Lower lobe of right lung (tissue), 2 donors: ENCODE data around the gene EXPH5. TPM values are rescaled to one million over a fixed set of nuclear protein-coding genes. Genes with fewer than 3 reads are reported as not detected.
A peak's percentile ranks its signal among the peaks of the same experiment; 100 is the strongest.

ENCODE experiments used
- ATAC-seq, 2 donors: fragments of 200-7000 bp; cut with Tn5 transposase; one replicate each; pipeline ENCODE4 v1.9.1; 2020 to 2022; ENCODE audit warnings: mild to moderate bottlenecking in 2 of 2, moderate library complexity in 2 of 2
- DNase-seq: peaks from one replicate; pipeline ENCODE4 v3.0.0-alpha.2; 2020
- H3K27ac ChIP-seq: fragments of 200-600 bp; one replicate; pipeline ENCODE4 v1.8.0; 2022
- H3K27me3 ChIP-seq: fragments of 200-600 bp; one replicate; pipeline ENCODE4 v1.8.0; 2022; ENCODE audit warnings: low read depth
- H3K36me3 ChIP-seq: fragments of 200-600 bp; one replicate; pipeline ENCODE4 v1.8.0; 2022; ENCODE audit warnings: mild to moderate bottlenecking
- H3K4me1 ChIP-seq: fragments of 200-600 bp; one replicate; pipeline ENCODE4 v1.8.0; 2022
- H3K4me3 ChIP-seq: fragments of 200-600 bp; one replicate; pipeline ENCODE4 v1.8.0; 2022; ENCODE audit warnings: mild to moderate bottlenecking
- H3K9me3 ChIP-seq: fragments of 200-600 bp; one replicate; pipeline ENCODE4 v1.8.0; 2022
- CTCF ChIP-seq: fragments of 200-600 bp; IDR thresholded peaks from one replicate; pipeline ENCODE4 v1.8.0; 2022; ENCODE audit warnings: antibody characterized with exemption, mild to moderate bottlenecking
- intact Hi-C: fragments of 100-400 bp; cut with DNase I; formaldehyde crosslinking; loops from one replicate; pipeline ENCODE4 v1.11.0; 2022
- total RNA-seq: library from RNA; stranded (reverse); fragmentation: NEBNext Ultra II Directional; extraction: Animal tissue kit (Norgen Biotek cat#: 25700); gene quantifications from one replicate; pipeline ENCODE4 v1.2.1, GENCODE V29; 2021
- donor health status: DM: no; HTN: yes; CAD: no; lungs with severe emphysema.

The EXPH5 gene
- total RNA-seq, 1 donor from 2014 or later = 34.9 TPM

GRCh38 chr11:108534274-108534882 is 59.2 kb downstream of the EXPH5 start:
- Histone ChIP-seq H3K4me3 (no peak overlapping the region), H3K4me1 (peaks cover 11% of the 10 kb centered on the region), H3K9me3 (no peaks in the 10 kb centered on the region), H3K27me3 (no peaks in the 10 kb centered on the region), H3K27ac (no peak overlapping the region), H3K36me3 (no peaks in the 10 kb centered on the region)
- no peak for DNase-seq
- intact Hi-C loops = no loop called here
- TF ChIP-seq CTCF = no peak
- ATAC-seq = peak; percentile 44 to 75

- Histone ChIP-seq H3K27me3 (no peaks in the 10 kb centered on the region), H3K9me3 (no peaks in the 10 kb centered on the region), H3K4me3 (no peak overlapping the region), H3K4me1 (no peaks in the 10 kb centered on the region), H3K36me3 (no peaks in the 10 kb centered on the region), H3K27ac (no peak overlapping the region)
- DNase-seq (no peak), ATAC-seq (no peak)
- intact Hi-C loops = no loop called here
- TF ChIP-seq CTCF = no peak
These were observed 63.1 kb downstream of the EXPH5 start for GRCh38 chr11:108530426-108530825.

- intact Hi-C loops = no loop called here
- no peak for TF ChIP-seq CTCF
These were observed 66.2 kb downstream of the EXPH5 start for GRCh38 chr11:108527382-108527781.

GRCh38 chr11:108525161-108525560 is 68.4 kb downstream of the EXPH5 start:
- Histone ChIP-seq H3K27me3 (no peaks in the 10 kb centered on the region), H3K9me3 (no peaks in the 10 kb centered on the region), H3K4me3 (no peak overlapping the region), H3K4me1 (no peaks in the 10 kb centered on the region), H3K36me3 (no peaks in the 10 kb centered on the region), H3K27ac (no peak overlapping the region)
- no peak for TF ChIP-seq CTCF
- ATAC-seq (peak; percentile 58 to 73), DNase-seq (no peak)
- intact Hi-C loops = no loop called here

More at GRCh38 chr11:108527382-108527781, 66.2 kb downstream of the EXPH5 start:
- no peaks in the 10 kb centered on the region for H3K4me1 ChIP-seq
- H3K27me3 ChIP-seq = no peaks in the 10 kb centered on the region
- no peaks in the 10 kb centered on the region for H3K9me3 ChIP-seq
- ATAC-seq (no peak), DNase-seq (no peak)
- H3K4me3 ChIP-seq = no peak overlapping the region
- no peak overlapping the region for H3K27ac ChIP-seq
- no peaks in the 10 kb centered on the region for H3K36me3 ChIP-seq

- TF ChIP-seq CTCF = no peak
- no peak overlapping the region for H3K4me3 ChIP-seq
- no peak overlapping the region for H3K27ac ChIP-seq
- ATAC-seq = no peak
- H3K27me3 ChIP-seq = no peaks in the 10 kb centered on the region
- H3K9me3 ChIP-seq = no peaks in the 10 kb centered on the region
- intact Hi-C loops = no loop called here
- H3K4me1 ChIP-seq = no peaks in the 10 kb centered on the region
- DNase-seq = no peak
- H3K36me3 ChIP-seq = no peaks in the 10 kb centered on the region
These were observed 69.1 kb downstream of the EXPH5 start for GRCh38 chr11:108524422-108524821.
